Thyroid gland (tissue), 4 donors: ENCODE data around the gene MAP2K5. TPM values are rescaled to one million over a fixed set of nuclear protein-coding genes. Genes with fewer than 3 reads are reported as not detected.

Experiments used
- DNase-seq, 2 donors: peaks; one replicate each; pipeline ENCODE4 v3.0.0-alpha.2; 2019
- H3K27ac ChIP-seq, 3 donors: fragments of 200-600 bp; sonication (generic); 1 replicate in 2 of 3; 2 replicates in 1 of 3; pipeline ENCODE4 v1.5.1; 2016 to 2019; ENCODE audit warnings: mild to moderate bottlenecking in 1 of 3, moderate library complexity in 1 of 3
- H3K27me3 ChIP-seq: fragments of 200-600 bp; sonication (generic); one replicate; pipeline ENCODE4 v1.5.1; 2019
- H3K36me3 ChIP-seq, 2 donors: fragments of 200-600 bp; sonication (generic); one replicate each; pipeline ENCODE4 v1.5.1; 2016 to 2019
- H3K4me1 ChIP-seq, 2 donors: fragments of 200-600 bp; sonication (generic); one replicate each; pipeline ENCODE4 v1.5.1; 2017 to 2019
- H3K4me3 ChIP-seq, 3 donors: fragments of 200-600 bp; sonication (generic); replicated peaks in 1 of 3; 1 replicate in 2 of 3; 2 replicates in 1 of 3; pipeline ENCODE4 v1.5.1; 2016; ENCODE audit warnings: mild to moderate bottlenecking in 1 of 3
- H3K9me3 ChIP-seq: fragments of 200-600 bp; sonication (generic); one replicate; pipeline ENCODE4 v1.5.1; 2017
- CTCF ChIP-seq, 6 experiments: fragments of 200-600 bp in 3 of 6; fragments of 450-650 bp in 3 of 6; sonication (generic) in 3 of 6; IDR thresholded peaks; one replicate each; pipeline ENCODE4 v1.5.1; 2016 to 2019; ENCODE audit warnings: antibody characterized with exemption in 6 of 6, mild to moderate bottlenecking in 2 of 6, inconsistent platforms in 1 of 6, moderate library complexity in 1 of 6
- POLR2A ChIP-seq, 2 donors: fragments of 450-650 bp; IDR thresholded peaks; one replicate each; pipeline ENCODE4 v1.6.1; 2017; ENCODE audit warnings: antibody characterized with exemption in 2 of 2, mild to moderate bottlenecking in 2 of 2, moderate library complexity in 1 of 2
- WGBS, 2 donors: methylation state at CpG; one replicate each; pipeline ENCODE4 v1.1.5; 2017; 5-methylcytosine and 5-hydroxymethylcytosine counted together
- intact Hi-C: fragments of 100-400 bp; cut with DNase I; formaldehyde crosslinking; loops from one replicate; pipeline ENCODE4 v1.15.1; 2023
- total RNA-seq, 4 donors: library from RNA; depleted of rRNA; stranded (reverse); fragments of >200 nt; gene quantifications; one replicate each; pipeline ENCODE4 v1.2.3, GENCODE V29; 2016

Gene MAP2K5
- total RNA-seq, 4 donors from 2014 or later: 10.2 to 32.1 (median 15.9) TPM

- TF ChIP-seq CTCF (IDR thresholded peaks at IDR 0.05) (no peak), POLR2A (IDR thresholded peaks at IDR 0.05) (no peak)
- Histone ChIP-seq H3K27ac (no peak overlapping the region), H3K4me1 (no peaks in the 10 kb centered on the region), H3K27me3 (no peaks in the 10 kb centered on the region), H3K9me3 (no peaks in the 10 kb centered on the region), H3K36me3 (no peaks in the 10 kb centered on the region), H3K4me3 (no peak overlapping the region)
- 96 to 100% methylated on average over 1 of the region's 1 CpG for WGBS, 2 donors
- intact Hi-C loops: no loop called here
- DNase-seq: no peak
These were observed 8.8 kb downstream of the MAP2K5 start for GRCh38 chr15:67551207-67551743.

GRCh38 chr15:67554580-67554979 is 12.1 kb downstream of the MAP2K5 start:
- intact Hi-C loops: no loop called here

GRCh38 chr15:67556976-67557570 is 14.6 kb downstream of the MAP2K5 start:
- TF ChIP-seq CTCF (IDR thresholded peaks at IDR 0.05): no peak
- TF ChIP-seq POLR2A (IDR thresholded peaks at IDR 0.05): no peak
- Histone ChIP-seq H3K4me3 (no peak overlapping the region), H3K4me1 (peaks cover 7 to 11% of the 10 kb centered on the region in 2 donors), H3K36me3 (no peaks in the 10 kb centered on the region), H3K27ac (no peak overlapping the region), H3K27me3 (no peaks in the 10 kb centered on the region), H3K9me3 (no peaks in the 10 kb centered on the region)
- 86 to 94% methylated on average over 3 of the region's 3 CpGs for WGBS, 2 donors
- intact Hi-C loops: no loop called here
- no peak for DNase-seq

More at GRCh38 chr15:67554580-67554979, 12.1 kb downstream of the MAP2K5 start:
- Histone ChIP-seq H3K27me3 (no peaks in the 10 kb centered on the region), H3K27ac (no peak overlapping the region), H3K4me3 (no peak overlapping the region), H3K36me3 (no peaks in the 10 kb centered on the region), H3K4me1 (no peaks in the 10 kb centered on the region), H3K9me3 (no peaks in the 10 kb centered on the region)
- 92 to 95% methylated on average over 4 of the region's 4 CpGs for WGBS, 2 donors
- DNase-seq: no peak
- no peak for TF ChIP-seq CTCF (IDR thresholded peaks at IDR 0.05)
- TF ChIP-seq POLR2A (IDR thresholded peaks at IDR 0.05): no peak

GRCh38 chr15:67558502-67558901 is 16.0 kb downstream of the MAP2K5 start:
- H3K36me3 ChIP-seq: no peaks in the 10 kb centered on the region
- WGBS, 2 donors: 88 to 90% methylated on average over 4 of the region's 4 CpGs
- intact Hi-C loops: no loop called here

More at GRCh38 chr15:67558502-67558901, 16.0 kb downstream of the MAP2K5 start:
- no peak overlapping the region for H3K27ac ChIP-seq
- no peak overlapping the region for H3K4me3 ChIP-seq
- peaks cover 7 to 11% of the 10 kb centered on the region in 2 donors for H3K4me1 ChIP-seq
- TF ChIP-seq CTCF (IDR thresholded peaks at IDR 0.05) (no peak), POLR2A (IDR thresholded peaks at IDR 0.05) (no peak)
- H3K27me3 ChIP-seq: no peaks in the 10 kb centered on the region
- H3K9me3 ChIP-seq: no peaks in the 10 kb centered on the region
- no peak for DNase-seq
